ENCODE measurements around the gene BSND. TPM values are rescaled to one million over a fixed set of nuclear protein-coding genes. Genes with fewer than 3 reads are reported as not detected.

BSND gene
- total and polyA plus RNA-seq, 9 of the 15 experiments (the other 6 are each of a cell fraction or from before 2014, with no cell fraction given): not detected

- TF ChIP-seq ZNF511 (CRISPR knock-in tag; IDR thresholded peaks at IDR 0.05) (no peak), ZNF282 (CRISPR knock-in tag; IDR thresholded peaks at IDR 0.05) (0 out of 2 replicates have a peak, but pooled peaks have one; percentile 52), ZNF134 (CRISPR knock-in tag; conservative IDR thresholded peaks at IDR 0.05) (no peak), GATAD2A (IDR thresholded peaks at IDR 0.05) (no peak), ZNF217 (CRISPR knock-in tag; IDR thresholded peaks at IDR 0.05) (no peak), BMI1 (IDR thresholded peaks at IDR 0.05; ENCODE audit: low read length) (no peak), DDX20 (tag; IDR thresholded peaks at IDR 0.05; ENCODE audit: low read depth) (no peak), TEAD1 (CRISPR knock-in tag; IDR thresholded peaks at IDR 0.05) (0 out of 4 replicates have a peak, but pooled peaks of 1 of the 2 experiments have one; percentile 18), KDM1A (IDR thresholded peaks at IDR 0.05) (no peak), SRF (CRISPR knock-in tag; IDR thresholded peaks at IDR 0.05) (no peak), MBD1 (CRISPR knock-in tag; IDR thresholded peaks at IDR 0.05) (no peak)
- TF ChIP-seq, protein P1, sequence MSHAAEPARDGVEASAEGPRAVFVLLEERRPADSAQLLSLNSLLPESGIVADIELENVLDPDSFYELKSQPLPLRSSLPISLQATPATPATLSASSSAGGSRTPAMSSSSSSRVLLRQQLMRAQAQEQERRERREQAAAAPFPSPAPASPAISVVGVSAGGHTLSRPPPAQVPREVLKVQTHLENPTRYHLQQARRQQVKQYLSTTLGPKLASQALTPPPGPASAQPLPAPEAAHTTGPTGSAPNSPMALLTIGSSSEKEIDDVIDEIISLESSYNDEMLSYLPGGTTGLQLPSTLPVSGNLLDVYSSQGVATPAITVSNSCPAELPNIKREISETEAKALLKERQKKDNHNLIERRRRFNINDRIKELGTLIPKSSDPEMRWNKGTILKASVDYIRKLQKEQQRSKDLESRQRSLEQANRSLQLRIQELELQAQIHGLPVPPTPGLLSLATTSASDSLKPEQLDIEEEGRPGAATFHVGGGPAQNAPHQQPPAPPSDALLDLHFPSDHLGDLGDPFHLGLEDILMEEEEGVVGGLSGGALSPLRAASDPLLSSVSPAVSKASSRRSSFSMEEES (CRISPR knock-in tag; IDR thresholded peaks at IDR 0.05): no peak
- TF ChIP-seq, protein P2, sequence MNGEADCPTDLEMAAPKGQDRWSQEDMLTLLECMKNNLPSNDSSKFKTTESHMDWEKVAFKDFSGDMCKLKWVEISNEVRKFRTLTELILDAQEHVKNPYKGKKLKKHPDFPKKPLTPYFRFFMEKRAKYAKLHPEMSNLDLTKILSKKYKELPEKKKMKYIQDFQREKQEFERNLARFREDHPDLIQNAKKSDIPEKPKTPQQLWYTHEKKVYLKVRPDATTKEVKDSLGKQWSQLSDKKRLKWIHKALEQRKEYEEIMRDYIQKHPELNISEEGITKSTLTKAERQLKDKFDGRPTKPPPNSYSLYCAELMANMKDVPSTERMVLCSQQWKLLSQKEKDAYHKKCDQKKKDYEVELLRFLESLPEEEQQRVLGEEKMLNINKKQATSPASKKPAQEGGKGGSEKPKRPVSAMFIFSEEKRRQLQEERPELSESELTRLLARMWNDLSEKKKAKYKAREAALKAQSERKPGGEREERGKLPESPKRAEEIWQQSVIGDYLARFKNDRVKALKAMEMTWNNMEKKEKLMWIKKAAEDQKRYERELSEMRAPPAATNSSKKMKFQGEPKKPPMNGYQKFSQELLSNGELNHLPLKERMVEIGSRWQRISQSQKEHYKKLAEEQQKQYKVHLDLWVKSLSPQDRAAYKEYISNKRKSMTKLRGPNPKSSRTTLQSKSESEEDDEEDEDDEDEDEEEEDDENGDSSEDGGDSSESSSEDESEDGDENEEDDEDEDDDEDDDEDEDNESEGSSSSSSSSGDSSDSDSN (IDR thresholded peaks at IDR 0.05; ENCODE audit: borderline replicate concordance in 1 of 2, low read depth in 2 of 2, low read length in 2 of 2): peak; percentile 5 to 50; a peak in 2 of 4 replicates
- TF ChIP-seq, protein P3, sequence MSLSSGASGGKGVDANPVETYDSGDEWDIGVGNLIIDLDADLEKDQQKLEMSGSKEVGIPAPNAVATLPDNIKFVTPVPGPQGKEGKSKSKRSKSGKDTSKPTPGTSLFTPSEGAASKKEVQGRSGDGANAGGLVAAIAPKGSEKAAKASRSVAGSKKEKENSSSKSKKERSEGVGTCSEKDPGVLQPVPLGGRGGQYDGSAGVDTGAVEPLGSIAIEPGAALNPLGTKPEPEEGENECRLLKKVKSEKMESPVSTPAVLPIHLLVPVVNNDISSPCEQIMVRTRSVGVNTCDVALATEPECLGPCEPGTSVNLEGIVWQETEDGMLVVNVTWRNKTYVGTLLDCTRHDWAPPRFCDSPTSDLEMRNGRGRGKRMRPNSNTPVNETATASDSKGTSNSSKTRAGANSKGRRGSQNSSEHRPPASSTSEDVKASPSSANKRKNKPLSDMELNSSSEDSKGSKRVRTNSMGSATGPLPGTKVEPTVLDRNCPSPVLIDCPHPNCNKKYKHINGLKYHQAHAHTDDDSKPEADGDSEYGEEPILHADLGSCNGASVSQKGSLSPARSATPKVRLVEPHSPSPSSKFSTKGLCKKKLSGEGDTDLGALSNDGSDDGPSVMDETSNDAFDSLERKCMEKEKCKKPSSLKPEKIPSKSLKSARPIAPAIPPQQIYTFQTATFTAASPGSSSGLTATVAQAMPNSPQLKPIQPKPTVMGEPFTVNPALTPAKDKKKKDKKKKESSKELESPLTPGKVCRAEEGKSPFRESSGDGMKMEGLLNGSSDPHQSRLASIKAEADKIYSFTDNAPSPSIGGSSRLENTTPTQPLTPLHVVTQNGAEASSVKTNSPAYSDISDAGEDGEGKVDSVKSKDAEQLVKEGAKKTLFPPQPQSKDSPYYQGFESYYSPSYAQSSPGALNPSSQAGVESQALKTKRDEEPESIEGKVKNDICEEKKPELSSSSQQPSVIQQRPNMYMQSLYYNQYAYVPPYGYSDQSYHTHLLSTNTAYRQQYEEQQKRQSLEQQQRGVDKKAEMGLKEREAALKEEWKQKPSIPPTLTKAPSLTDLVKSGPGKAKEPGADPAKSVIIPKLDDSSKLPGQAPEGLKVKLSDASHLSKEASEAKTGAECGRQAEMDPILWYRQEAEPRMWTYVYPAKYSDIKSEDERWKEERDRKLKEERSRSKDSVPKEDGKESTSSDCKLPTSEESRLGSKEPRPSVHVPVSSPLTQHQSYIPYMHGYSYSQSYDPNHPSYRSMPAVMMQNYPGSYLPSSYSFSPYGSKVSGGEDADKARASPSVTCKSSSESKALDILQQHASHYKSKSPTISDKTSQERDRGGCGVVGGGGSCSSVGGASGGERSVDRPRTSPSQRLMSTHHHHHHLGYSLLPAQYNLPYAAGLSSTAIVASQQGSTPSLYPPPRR (CRISPR knock-in tag; IDR thresholded peaks at IDR 0.05; ENCODE audit: borderline replicate concordance): no peak
Measured at GRCh38 chr1:55039342-55040082, 40.8 kb downstream of the BSND start, which contains the start of gene PCSK9 (continued).
